Dermis microvascular lymphatic vessel endothelial cell (primary cell): ENCODE measurements around the gene EPHB6. TPM values are rescaled to one million over a fixed set of nuclear protein-coding genes. Genes with fewer than 3 reads are reported as not detected.

Source experiments
- DNase-seq, 2 donors: peaks; one replicate each; pipeline versions ENCODE4 v3.0.0 to v3.0.0-alpha.2; 2010; ENCODE audit warnings: low read depth in 2 of 2
- total RNA-seq: library from RNA; depleted of rRNA; stranded (reverse); fragments of >200 nt; gene quantifications from 2 replicates; pipeline ENCODE4 v1.2.1, GENCODE V29; 2014

Gene EPHB6
- total RNA-seq, 1 donor from 2014 or later, result under 0.01 TPM

GRCh38 chr7:142876991-142877910 is 22.4 kb downstream of the EPHB6 start:
- DNase-seq, result no peak

- no peak for DNase-seq
These were observed 23.4 kb downstream of the EPHB6 start for GRCh38 chr7:142878315-142878714.

- DNase-seq, result no peak
These were observed 24.2 kb downstream of the EPHB6 start for GRCh38 chr7:142879060-142879459.

- peak in 1 of 2 donors; percentile 39 for DNase-seq
These were observed 26.1 kb downstream of the EPHB6 start for GRCh38 chr7:142880876-142881505.

GRCh38 chr7:142881586-142882337 is 26.9 kb downstream of the EPHB6 start:
- no peak for DNase-seq

GRCh38 chr7:142882338-142882678 is 27.4 kb downstream of the EPHB6 start:
- no peak for DNase-seq

GRCh38 chr7:142883145-142883544 is 28.3 kb downstream of the EPHB6 start:
- no peak for DNase-seq

- no peak for DNase-seq
These were observed 28.9 kb downstream of the EPHB6 start for GRCh38 chr7:142883571-142884285.

GRCh38 chr7:142884286-142884640 is 29.4 kb downstream of the EPHB6 start:
- no peak for DNase-seq

- DNase-seq, result no peak
These were observed 30.7 kb downstream of the EPHB6 start, which contains the start of gene TRPV6 for GRCh38 chr7:142885311-142886230. TSS of gene TRPV6 (minus strand) at chr7:142885745.

GRCh38 chr7:142886866-142887265 is 32.0 kb downstream of the EPHB6 start:
- DNase-seq, result no peak

- DNase-seq, result no peak
These were observed 32.6 kb downstream of the EPHB6 start for GRCh38 chr7:142887282-142888015.

GRCh38 chr7:142889816-142890215 is 34.9 kb downstream of the EPHB6 start:
- no peak for DNase-seq

GRCh38 chr7:142890874-142891485 is 36.1 kb downstream of the EPHB6 start:
- no peak for DNase-seq

- DNase-seq, result no peak
These were observed 36.7 kb downstream of the EPHB6 start for GRCh38 chr7:142891490-142892082.

GRCh38 chr7:142892951-142893350 is 38.1 kb downstream of the EPHB6 start:
- DNase-seq, result no peak

- no peak for DNase-seq
These were observed 39.5 kb downstream of the EPHB6 start for GRCh38 chr7:142894112-142894984.
